ENCODE data around the gene PI4KA.

- TF ChIP-seq CTCF (IDR thresholded peaks at IDR 0.05) (no peak), POLR2A (IDR thresholded peaks at IDR 0.05) (no peak)
These were observed 43.0 kb downstream of the PI4KA start for GRCh38 chr22:20815477-20816050.

Data from tibial nerve (tissue), 3 donors.